Thyroid gland (tissue), 4 donors: ENCODE results near the gene HPS4. TPM values are rescaled to one million over a fixed set of nuclear protein-coding genes. Genes with fewer than 3 reads are reported as not detected.

Experiments
- DNase-seq, 2 donors: peaks; one replicate each; pipeline ENCODE4 v3.0.0-alpha.2; 2019
- H3K27ac ChIP-seq, 3 donors: fragments of 200-600 bp; sonication (generic); 1 replicate in 2 of 3; 2 replicates in 1 of 3; pipeline ENCODE4 v1.5.1; 2016 to 2019; ENCODE audit warnings: mild to moderate bottlenecking in 1 of 3, moderate library complexity in 1 of 3
- H3K27me3 ChIP-seq: fragments of 200-600 bp; sonication (generic); one replicate; pipeline ENCODE4 v1.5.1; 2019
- H3K36me3 ChIP-seq, 2 donors: fragments of 200-600 bp; sonication (generic); one replicate each; pipeline ENCODE4 v1.5.1; 2016 to 2019
- H3K4me1 ChIP-seq, 2 donors: fragments of 200-600 bp; sonication (generic); one replicate each; pipeline ENCODE4 v1.5.1; 2017 to 2019
- H3K4me3 ChIP-seq, 3 donors: fragments of 200-600 bp; sonication (generic); replicated peaks in 1 of 3; 1 replicate in 2 of 3; 2 replicates in 1 of 3; pipeline ENCODE4 v1.5.1; 2016; ENCODE audit warnings: mild to moderate bottlenecking in 1 of 3
- H3K9me3 ChIP-seq: fragments of 200-600 bp; sonication (generic); one replicate; pipeline ENCODE4 v1.5.1; 2017
- POLR2A ChIP-seq, 2 donors: fragments of 450-650 bp; IDR thresholded peaks; one replicate each; pipeline ENCODE4 v1.6.1; 2017; ENCODE audit warnings: antibody characterized with exemption in 2 of 2, mild to moderate bottlenecking in 2 of 2, moderate library complexity in 1 of 2
- WGBS, 2 donors: methylation state at CpG; one replicate each; pipeline ENCODE4 v1.1.5; 2017; 5-methylcytosine and 5-hydroxymethylcytosine counted together
- intact Hi-C: fragments of 100-400 bp; cut with DNase I; formaldehyde crosslinking; loops from one replicate; pipeline ENCODE4 v1.15.1; 2023
- total RNA-seq, 4 donors: library from RNA; depleted of rRNA; stranded (reverse); fragments of >200 nt; gene quantifications; one replicate each; pipeline ENCODE4 v1.2.3, GENCODE V29; 2016
- TF ChIP-seq, protein P1 (sequence below), 6 experiments: fragments of 200-600 bp in 3 of 6; fragments of 450-650 bp in 3 of 6; sonication (generic) in 3 of 6; IDR thresholded peaks; one replicate each; pipeline ENCODE4 v1.5.1; 2016 to 2019; ENCODE audit warnings: antibody characterized with exemption in 6 of 6, mild to moderate bottlenecking in 2 of 6, inconsistent platforms in 1 of 6, moderate library complexity in 1 of 6

HPS4 gene
- total RNA-seq, 4 donors from 2014 or later: 27.4 to 51.8 (median 39.1) TPM

DNA sequence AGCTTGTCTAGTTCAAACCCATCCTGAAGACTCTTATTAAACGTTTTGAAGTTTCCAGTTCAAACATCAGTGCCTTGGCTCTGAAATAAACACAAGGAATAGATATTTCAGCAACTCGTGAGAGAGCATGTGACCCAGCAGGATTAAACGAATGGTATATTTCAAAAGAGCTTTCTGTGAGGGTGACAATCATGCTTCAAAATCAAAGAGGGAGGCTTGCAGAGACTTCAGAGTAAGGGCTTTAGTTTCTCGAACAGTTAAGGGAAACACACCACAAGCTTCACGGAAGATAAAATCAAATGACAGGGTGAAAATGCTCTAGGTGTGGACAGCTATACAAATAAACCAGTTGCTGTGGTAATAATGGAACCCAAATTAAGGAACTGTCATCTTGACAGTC, 1.4 kb downstream of the HPS4 start:
- WGBS, 2 donors: 57 to 67% methylated on average over 5 of the region's 5 CpGs
- no peak for DNase-seq
- Histone ChIP-seq H3K27ac (no peak overlapping the region), H3K4me3 (no peak overlapping the region), H3K36me3 (peaks cover 0 to 4% of the 10 kb centered on the region in 2 donors), H3K9me3 (no peaks in the 10 kb centered on the region), H3K4me1 (peaks cover 7 to 67% of the 10 kb centered on the region in 2 donors), H3K27me3 (no peaks in the 10 kb centered on the region)
- no peak for TF ChIP-seq POLR2A (IDR thresholded peaks at IDR 0.05)
- TF ChIP-seq, protein P1, sequence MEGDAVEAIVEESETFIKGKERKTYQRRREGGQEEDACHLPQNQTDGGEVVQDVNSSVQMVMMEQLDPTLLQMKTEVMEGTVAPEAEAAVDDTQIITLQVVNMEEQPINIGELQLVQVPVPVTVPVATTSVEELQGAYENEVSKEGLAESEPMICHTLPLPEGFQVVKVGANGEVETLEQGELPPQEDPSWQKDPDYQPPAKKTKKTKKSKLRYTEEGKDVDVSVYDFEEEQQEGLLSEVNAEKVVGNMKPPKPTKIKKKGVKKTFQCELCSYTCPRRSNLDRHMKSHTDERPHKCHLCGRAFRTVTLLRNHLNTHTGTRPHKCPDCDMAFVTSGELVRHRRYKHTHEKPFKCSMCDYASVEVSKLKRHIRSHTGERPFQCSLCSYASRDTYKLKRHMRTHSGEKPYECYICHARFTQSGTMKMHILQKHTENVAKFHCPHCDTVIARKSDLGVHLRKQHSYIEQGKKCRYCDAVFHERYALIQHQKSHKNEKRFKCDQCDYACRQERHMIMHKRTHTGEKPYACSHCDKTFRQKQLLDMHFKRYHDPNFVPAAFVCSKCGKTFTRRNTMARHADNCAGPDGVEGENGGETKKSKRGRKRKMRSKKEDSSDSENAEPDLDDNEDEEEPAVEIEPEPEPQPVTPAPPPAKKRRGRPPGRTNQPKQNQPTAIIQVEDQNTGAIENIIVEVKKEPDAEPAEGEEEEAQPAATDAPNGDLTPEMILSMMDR (IDR thresholded peaks at IDR 0.05): no peak
- intact Hi-C loops: loop anchor here (10.0 kb wide), 2 partner anchors 63 to 103 kb away; no protein-coding TSS in a partner anchor

GRCh38 chr22:26481694-26482093, 1.9 kb downstream of the HPS4 start:
- H3K4me3 ChIP-seq: no peak overlapping the region
- 81 to 87% methylated on average over 4 of the region's 4 CpGs for WGBS, 2 donors
- H3K4me1 ChIP-seq: peaks cover 4 to 63% of the 10 kb centered on the region in 2 donors
- no peak for TF ChIP-seq POLR2A (IDR thresholded peaks at IDR 0.05)
- TF ChIP-seq, protein P1 (IDR thresholded peaks at IDR 0.05): no peak
- no peaks in the 10 kb centered on the region for H3K27me3 ChIP-seq
- peaks cover 4% of the 10 kb centered on the region in 2 donors for H3K36me3 ChIP-seq
- no peak for DNase-seq
- intact Hi-C loops: loop anchor here (10.0 kb wide), 2 partner anchors 63 to 103 kb away; no protein-coding TSS in a partner anchor
- H3K9me3 ChIP-seq: no peaks in the 10 kb centered on the region
- H3K27ac ChIP-seq: no peak overlapping the region

- WGBS, 2 donors: 79 to 80% methylated on average over 6 of the region's 6 CpGs
- H3K4me3 ChIP-seq: no peak overlapping the region
- intact Hi-C loops: loop anchor here (10.0 kb wide), 2 partner anchors 64 to 104 kb away; no protein-coding TSS in a partner anchor
- peaks cover 4 to 59% of the 10 kb centered on the region in 2 donors for H3K4me1 ChIP-seq
- no peak for TF ChIP-seq POLR2A (IDR thresholded peaks at IDR 0.05)
- TF ChIP-seq, protein P1 (IDR thresholded peaks at IDR 0.05): no peak
- H3K27me3 ChIP-seq: no peaks in the 10 kb centered on the region
- H3K9me3 ChIP-seq: no peaks in the 10 kb centered on the region
- H3K27ac ChIP-seq: no peak overlapping the region
- DNase-seq: no peak
- peaks cover 5 to 8% of the 10 kb centered on the region in 2 donors for H3K36me3 ChIP-seq
Observed at GRCh38 chr22:26481112-26481693, 2.4 kb downstream of the HPS4 start.

DNA sequence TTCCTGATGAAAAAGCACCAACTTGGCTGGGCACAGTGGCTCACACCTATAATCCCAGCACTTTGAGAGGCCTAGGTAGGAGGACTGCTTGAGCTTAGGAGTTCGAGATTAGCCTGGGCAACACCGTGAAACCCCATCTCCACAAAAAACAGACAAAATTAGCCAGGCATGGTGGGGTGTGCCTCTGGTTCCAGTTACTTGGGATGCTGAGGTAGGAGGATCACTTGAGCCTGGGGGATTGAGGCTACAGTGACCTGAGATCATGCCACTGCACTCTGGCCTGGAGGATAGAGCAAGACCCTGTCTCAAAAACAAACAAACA, 3.0 kb downstream of the HPS4 start:
- Histone ChIP-seq H3K27me3 (no peaks in the 10 kb centered on the region), H3K4me3 (no peak overlapping the region), H3K27ac (no peak overlapping the region), H3K9me3 (no peaks in the 10 kb centered on the region), H3K4me1 (peaks cover 4 to 53% of the 10 kb centered on the region in 2 donors), H3K36me3 (peaks cover 12 to 13% of the 10 kb centered on the region in 2 donors)
- TF ChIP-seq, protein P1 (IDR thresholded peaks at IDR 0.05): no peak
- no peak for TF ChIP-seq POLR2A (IDR thresholded peaks at IDR 0.05)
- WGBS, 2 donors: 87 to 89% methylated on average over 2 of the region's 2 CpGs
- no peak for DNase-seq
- intact Hi-C loops: loop anchor here (10.0 kb wide), 2 partner anchors 64 to 104 kb away; no protein-coding TSS in a partner anchor

- intact Hi-C loops: loop anchor here (10.0 kb wide), 2 partner anchors 65 to 105 kb away; no protein-coding TSS in a partner anchor
- Histone ChIP-seq H3K9me3 (no peaks in the 10 kb centered on the region), H3K4me1 (peaks cover 4 to 49% of the 10 kb centered on the region in 2 donors), H3K36me3 (peaks cover 14 to 18% of the 10 kb centered on the region in 2 donors), H3K27ac (no peak overlapping the region), H3K4me3 (no peak overlapping the region), H3K27me3 (no peaks in the 10 kb centered on the region)
- DNase-seq: no peak
- WGBS, 2 donors: 72 to 73% methylated on average over 12 of the region's 12 CpGs
- TF ChIP-seq POLR2A (IDR thresholded peaks at IDR 0.05): no peak
- TF ChIP-seq, protein P1 (IDR thresholded peaks at IDR 0.05): no peak
Observed at GRCh38 chr22:26479792-26480610, 3.6 kb downstream of the HPS4 start.
